ENCODE data around the gene DNAJB6. TPM values are rescaled to one million over a fixed set of nuclear protein-coding genes. Genes with fewer than 3 reads are reported as not detected.
A peak's percentile ranks its signal among the peaks of the same experiment; 100 is the strongest.

DNAJB6 gene
- total RNA-seq, result 147 TPM

GRCh38 chr7:157336383-157337315 lies at the start of gene DNAJB6:
TSS of gene DNAJB6 (plus strand) at chr7:157337004. CDS start at chr7:157358573, 21,569 bp downstream.
- peak; percentile 98 for DNase-seq

- no peak for DNase-seq
Measured at GRCh38 chr7:157291404-157292080, 45.3 kb upstream of the DNAJB6 start.

- no peak for DNase-seq
Measured at GRCh38 chr7:157292258-157292657, 44.5 kb upstream of the DNAJB6 start.

GRCh38 chr7:157292770-157293412 lies 43.9 kb upstream of the DNAJB6 start:
- DNase-seq, result peak; percentile 53

- no peak for DNase-seq
Measured at GRCh38 chr7:157293413-157293788, 43.4 kb upstream of the DNAJB6 start.

GRCh38 chr7:157294773-157295172 lies 42.0 kb upstream of the DNAJB6 start:
- DNase-seq, result no peak

GRCh38 chr7:157295338-157295737 lies 41.5 kb upstream of the DNAJB6 start:
- no peak for DNase-seq

- no peak for DNase-seq
Measured at GRCh38 chr7:157297185-157297584, 39.6 kb upstream of the DNAJB6 start.

- no peak for DNase-seq
Measured at GRCh38 chr7:157299317-157299612, 37.5 kb upstream of the DNAJB6 start.

- no peak for DNase-seq
Measured at GRCh38 chr7:157299613-157300368, 37.0 kb upstream of the DNAJB6 start.

- DNase-seq, result no peak
Measured at GRCh38 chr7:157300369-157300825, 36.4 kb upstream of the DNAJB6 start.

- DNase-seq, result no peak
Measured at GRCh38 chr7:157301610-157302120, 35.1 kb upstream of the DNAJB6 start.

- no peak for DNase-seq
Measured at GRCh38 chr7:157306846-157307838, 29.7 kb upstream of the DNAJB6 start.

GRCh38 chr7:157309988-157310668 lies 26.7 kb upstream of the DNAJB6 start:
- DNase-seq, result no peak

- DNase-seq, result no peak
Measured at GRCh38 chr7:157310676-157311185, 26.1 kb upstream of the DNAJB6 start.

- DNase-seq, result no peak
Measured at GRCh38 chr7:157312941-157313340, 23.9 kb upstream of the DNAJB6 start.

GRCh38 chr7:157313645-157314044 lies 23.2 kb upstream of the DNAJB6 start:
- no peak for DNase-seq

GRCh38 chr7:157318015-157318706 lies 18.6 kb upstream of the DNAJB6 start:
- no peak for DNase-seq

- DNase-seq, result no peak
Measured at GRCh38 chr7:157320608-157320980, 16.2 kb upstream of the DNAJB6 start.
